ENCODE results near the gene UQCC5.

UQCC5 gene

GRCh38 chr3:52528586-52529375 lies 7.6 kb upstream of the UQCC5 start:
- no peak for DNase-seq (ENCODE audit: low read depth in 1 of 2, low spot score in 1 of 2)
- no peaks in the 10 kb centered on the region for H3K27me3 ChIP-seq (ENCODE audit: insufficient read depth, poor library complexity, severe bottlenecking)
- H3K27ac ChIP-seq (replicated peaks), result no peak overlapping the region
- TF ChIP-seq, protein P1, sequence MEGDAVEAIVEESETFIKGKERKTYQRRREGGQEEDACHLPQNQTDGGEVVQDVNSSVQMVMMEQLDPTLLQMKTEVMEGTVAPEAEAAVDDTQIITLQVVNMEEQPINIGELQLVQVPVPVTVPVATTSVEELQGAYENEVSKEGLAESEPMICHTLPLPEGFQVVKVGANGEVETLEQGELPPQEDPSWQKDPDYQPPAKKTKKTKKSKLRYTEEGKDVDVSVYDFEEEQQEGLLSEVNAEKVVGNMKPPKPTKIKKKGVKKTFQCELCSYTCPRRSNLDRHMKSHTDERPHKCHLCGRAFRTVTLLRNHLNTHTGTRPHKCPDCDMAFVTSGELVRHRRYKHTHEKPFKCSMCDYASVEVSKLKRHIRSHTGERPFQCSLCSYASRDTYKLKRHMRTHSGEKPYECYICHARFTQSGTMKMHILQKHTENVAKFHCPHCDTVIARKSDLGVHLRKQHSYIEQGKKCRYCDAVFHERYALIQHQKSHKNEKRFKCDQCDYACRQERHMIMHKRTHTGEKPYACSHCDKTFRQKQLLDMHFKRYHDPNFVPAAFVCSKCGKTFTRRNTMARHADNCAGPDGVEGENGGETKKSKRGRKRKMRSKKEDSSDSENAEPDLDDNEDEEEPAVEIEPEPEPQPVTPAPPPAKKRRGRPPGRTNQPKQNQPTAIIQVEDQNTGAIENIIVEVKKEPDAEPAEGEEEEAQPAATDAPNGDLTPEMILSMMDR (IDR thresholded peaks at IDR 0.05; ENCODE audit: insufficient read depth, low read length), result no peak
- TF ChIP-seq POLR2AphosphoS5 (IDR thresholded peaks at IDR 0.05; ENCODE audit: low read depth) (no peak), GABPA (IDR thresholded peaks at IDR 0.05; ENCODE audit: low read depth) (no peak), REST (IDR thresholded peaks at IDR 0.05; ENCODE audit: insufficient replicate concordance, low read depth) (no peak), SPI1 (IDR thresholded peaks at IDR 0.05; ENCODE audit: borderline replicate concordance, low read depth) (no peak)
- no peak overlapping the region for H3K4me3 ChIP-seq (replicated peaks; ENCODE audit: insufficient read depth, low read length)

DNA sequence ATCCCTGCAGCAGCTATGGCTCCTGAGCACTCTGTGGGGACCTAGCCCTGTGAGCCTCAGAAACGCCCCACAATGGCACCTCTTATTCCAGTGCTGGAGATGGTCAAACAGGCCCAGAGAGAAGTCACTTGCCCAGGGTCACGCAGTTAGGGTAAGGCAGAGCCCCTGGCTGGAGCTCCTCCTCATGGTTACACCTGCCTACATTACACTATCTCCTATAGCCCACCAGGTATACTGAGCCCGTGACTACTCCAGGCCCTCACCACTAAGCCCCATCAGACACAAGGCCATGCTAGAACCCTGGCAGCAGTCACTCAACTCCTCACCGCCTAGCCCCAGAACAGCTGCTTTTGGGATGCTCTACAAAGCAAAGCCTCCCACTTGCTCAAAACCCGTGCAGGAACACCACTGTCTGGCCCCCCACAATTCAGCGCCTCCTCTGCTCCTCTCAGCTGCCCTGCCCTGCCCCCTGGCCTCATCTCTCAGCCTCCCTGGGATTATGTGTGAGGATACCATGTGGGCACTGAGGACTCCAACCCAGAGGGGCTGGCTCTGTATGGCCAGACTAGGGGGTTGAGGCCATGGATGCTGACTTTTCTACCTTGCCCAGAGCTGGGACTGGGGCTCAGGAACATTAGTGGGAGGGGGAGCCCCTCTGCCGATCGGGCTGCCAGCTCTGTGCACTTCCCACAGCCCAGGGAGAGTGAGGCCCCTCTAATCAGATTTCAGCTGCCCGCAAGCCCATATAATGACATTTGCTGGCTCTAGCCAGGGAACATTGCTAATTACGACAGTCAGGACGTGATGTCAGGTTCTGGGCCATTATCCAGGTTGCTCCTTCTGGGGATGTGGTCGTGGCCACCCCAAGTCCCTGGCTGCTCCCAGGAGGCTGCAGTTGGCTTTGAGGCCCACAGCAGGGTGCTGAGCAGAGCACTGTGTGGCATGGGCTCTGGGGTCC lies 6.8 kb upstream of the UQCC5 start:
- no peak for DNase-seq (ENCODE audit: low read depth in 1 of 2, low spot score in 1 of 2)
- Histone ChIP-seq H3K4me3 (replicated peaks; ENCODE audit: insufficient read depth, low read length) (no peak overlapping the region), H3K27ac (replicated peaks) (no peak overlapping the region), H3K27me3 (ENCODE audit: insufficient read depth, poor library complexity, severe bottlenecking) (no peaks in the 10 kb centered on the region)
- TF ChIP-seq GABPA (IDR thresholded peaks at IDR 0.05; ENCODE audit: low read depth) (no peak), POLR2AphosphoS5 (IDR thresholded peaks at IDR 0.05; ENCODE audit: low read depth) (no peak), REST (IDR thresholded peaks at IDR 0.05; ENCODE audit: insufficient replicate concordance, low read depth) (no peak), SPI1 (IDR thresholded peaks at IDR 0.05; ENCODE audit: borderline replicate concordance, low read depth) (no peak)
- TF ChIP-seq, protein P1 (IDR thresholded peaks at IDR 0.05; ENCODE audit: insufficient read depth, low read length), result no peak

DNA sequence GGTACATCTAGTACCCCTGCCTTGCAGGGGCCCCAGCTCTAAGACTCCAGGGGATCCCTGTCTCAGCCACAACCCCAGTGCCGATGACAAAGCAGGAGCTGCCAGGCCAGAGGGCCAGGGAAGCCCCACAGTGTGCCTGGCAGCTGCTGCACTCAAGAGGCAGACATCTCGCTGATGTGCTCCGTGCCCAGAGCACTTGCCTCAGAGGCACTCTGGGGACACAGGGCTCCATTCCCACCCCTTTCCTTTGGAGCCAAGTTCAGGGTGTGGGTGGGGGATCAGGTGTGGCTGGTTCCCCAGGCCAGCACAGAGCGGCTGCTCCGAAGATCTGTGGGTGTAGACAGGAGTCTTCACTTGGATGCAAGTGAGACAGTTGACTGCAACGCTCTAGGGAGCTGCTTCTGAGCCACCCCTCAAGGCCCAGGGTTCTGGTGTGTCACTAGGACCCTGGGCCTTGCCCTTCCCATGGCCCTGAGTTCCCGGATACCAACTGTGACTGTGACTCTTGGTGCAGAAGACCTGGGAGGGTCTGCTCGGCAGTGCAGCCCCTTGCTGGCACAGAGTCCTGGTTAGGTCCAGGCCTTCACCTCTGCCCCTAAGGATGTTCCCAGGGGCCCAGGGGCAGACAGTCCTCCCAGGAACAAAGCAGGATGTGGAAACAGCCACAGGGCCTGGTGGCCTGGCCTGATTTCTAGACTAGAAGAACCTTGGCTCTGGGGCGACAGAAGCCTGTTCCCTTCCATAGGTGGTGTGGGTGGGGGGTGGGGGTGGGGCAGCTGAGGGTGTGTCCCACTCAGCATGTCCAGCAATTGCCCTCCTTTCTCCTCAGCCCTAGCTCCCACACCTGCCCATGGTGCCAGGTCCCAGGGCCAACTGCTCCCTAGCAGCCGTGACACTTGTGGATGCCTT lies 5.2 kb upstream of the UQCC5 start:
- Histone ChIP-seq H3K27ac (replicated peaks) (no peak overlapping the region), H3K4me3 (replicated peaks; ENCODE audit: insufficient read depth, low read length) (no peak overlapping the region), H3K27me3 (ENCODE audit: insufficient read depth, poor library complexity, severe bottlenecking) (no peaks in the 10 kb centered on the region)
- TF ChIP-seq SPI1 (IDR thresholded peaks at IDR 0.05; ENCODE audit: borderline replicate concordance, low read depth) (no peak), REST (IDR thresholded peaks at IDR 0.05; ENCODE audit: insufficient replicate concordance, low read depth) (no peak), GABPA (IDR thresholded peaks at IDR 0.05; ENCODE audit: low read depth) (no peak), POLR2AphosphoS5 (IDR thresholded peaks at IDR 0.05; ENCODE audit: low read depth) (no peak)
- TF ChIP-seq, protein P1 (IDR thresholded peaks at IDR 0.05; ENCODE audit: insufficient read depth, low read length), result no peak
- DNase-seq (ENCODE audit: low read depth in 1 of 2, low spot score in 1 of 2), result no peak

Measured in HL-60 (cell line).